Duodenal mucosa (tissue), 2 donors: ENCODE results near the gene TNRC6B.
"Not testable (repeated sequence)": the region's sequence is repeated elsewhere in the genome, so short reads cannot be mapped to it uniquely, and the experiment has no call there.

Experiments used
- H3K27ac ChIP-seq: one replicate; pipeline ENCODE4 v1.7.0; 2013; ENCODE audit warnings: low read depth, low read length
- H3K27me3 ChIP-seq, 2 donors: one replicate each; pipeline ENCODE4 v1.7.0; 2013; ENCODE audit warnings: low read length in 2 of 2, control low read depth in 1 of 2; ENCODE audit not compliant: insufficient read depth in 2 of 2, control insufficient read depth in 1 of 2
- H3K36me3 ChIP-seq, 2 donors: one replicate each; pipeline ENCODE4 v1.7.0; 2013; ENCODE audit warnings: low read length in 2 of 2, control low read depth in 1 of 2; ENCODE audit not compliant: insufficient read depth in 2 of 2, control insufficient read depth in 1 of 2
- H3K4me1 ChIP-seq, 2 donors: one replicate each; pipeline ENCODE4 v1.7.0; 2013; ENCODE audit warnings: low read length in 2 of 2, control low read depth in 1 of 2; ENCODE audit not compliant: insufficient read depth in 2 of 2, control insufficient read depth in 1 of 2
- H3K4me3 ChIP-seq, 2 donors: one replicate each; pipeline ENCODE4 v1.7.0; 2013; ENCODE audit warnings: low read length in 2 of 2, low read depth in 1 of 2
- H3K9ac ChIP-seq, 2 donors: one replicate each; pipeline ENCODE4 v1.7.0; 2013; ENCODE audit warnings: low read length in 2 of 2, low read depth in 1 of 2
- H3K9me3 ChIP-seq, 2 donors: one replicate each; pipeline ENCODE4 v1.7.0; 2013; ENCODE audit warnings: low read length in 2 of 2, control low read depth in 1 of 2; ENCODE audit not compliant: control insufficient read depth in 1 of 2

The TNRC6B gene, protein sequence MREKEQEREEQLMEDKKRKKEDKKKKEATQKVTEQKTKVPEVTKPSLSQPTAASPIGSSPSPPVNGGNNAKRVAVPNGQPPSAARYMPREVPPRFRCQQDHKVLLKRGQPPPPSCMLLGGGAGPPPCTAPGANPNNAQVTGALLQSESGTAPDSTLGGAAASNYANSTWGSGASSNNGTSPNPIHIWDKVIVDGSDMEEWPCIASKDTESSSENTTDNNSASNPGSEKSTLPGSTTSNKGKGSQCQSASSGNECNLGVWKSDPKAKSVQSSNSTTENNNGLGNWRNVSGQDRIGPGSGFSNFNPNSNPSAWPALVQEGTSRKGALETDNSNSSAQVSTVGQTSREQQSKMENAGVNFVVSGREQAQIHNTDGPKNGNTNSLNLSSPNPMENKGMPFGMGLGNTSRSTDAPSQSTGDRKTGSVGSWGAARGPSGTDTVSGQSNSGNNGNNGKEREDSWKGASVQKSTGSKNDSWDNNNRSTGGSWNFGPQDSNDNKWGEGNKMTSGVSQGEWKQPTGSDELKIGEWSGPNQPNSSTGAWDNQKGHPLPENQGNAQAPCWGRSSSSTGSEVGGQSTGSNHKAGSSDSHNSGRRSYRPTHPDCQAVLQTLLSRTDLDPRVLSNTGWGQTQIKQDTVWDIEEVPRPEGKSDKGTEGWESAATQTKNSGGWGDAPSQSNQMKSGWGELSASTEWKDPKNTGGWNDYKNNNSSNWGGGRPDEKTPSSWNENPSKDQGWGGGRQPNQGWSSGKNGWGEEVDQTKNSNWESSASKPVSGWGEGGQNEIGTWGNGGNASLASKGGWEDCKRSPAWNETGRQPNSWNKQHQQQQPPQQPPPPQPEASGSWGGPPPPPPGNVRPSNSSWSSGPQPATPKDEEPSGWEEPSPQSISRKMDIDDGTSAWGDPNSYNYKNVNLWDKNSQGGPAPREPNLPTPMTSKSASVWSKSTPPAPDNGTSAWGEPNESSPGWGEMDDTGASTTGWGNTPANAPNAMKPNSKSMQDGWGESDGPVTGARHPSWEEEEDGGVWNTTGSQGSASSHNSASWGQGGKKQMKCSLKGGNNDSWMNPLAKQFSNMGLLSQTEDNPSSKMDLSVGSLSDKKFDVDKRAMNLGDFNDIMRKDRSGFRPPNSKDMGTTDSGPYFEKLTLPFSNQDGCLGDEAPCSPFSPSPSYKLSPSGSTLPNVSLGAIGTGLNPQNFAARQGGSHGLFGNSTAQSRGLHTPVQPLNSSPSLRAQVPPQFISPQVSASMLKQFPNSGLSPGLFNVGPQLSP (N-terminal part only)

GRCh38 chr22:40177738-40178416 lies at the start of gene TNRC6B:
TNRC6B (plus strand) TSS chr22:40177925; CDS start chr22:40178136, 211 bp downstream.
- Histone ChIP-seq H3K27ac (peak within 1 kb of the TSS; percentile 52), H3K4me3 (peak within 1 kb of the TSS; percentile 81 to 94), H3K9me3 (no peaks in the 10 kb centered on the region), H3K36me3 (no peaks in the 10 kb centered on the region), H3K4me1 (peaks cover 37 to 50% of the 10 kb centered on the region in 2 donors), H3K27me3 (no peaks in the 10 kb centered on the region), H3K9ac (peak within 1 kb of the TSS; percentile 78 to 82)

- Histone ChIP-seq H3K36me3 (peaks cover 0 to 7% of the 10 kb centered on the region in 2 donors), H3K4me3 (no peak overlapping the region), H3K9me3 (no peaks in the 10 kb centered on the region), H3K27me3 (no peaks in the 10 kb centered on the region), H3K27ac (no peak overlapping the region), H3K9ac (no peak overlapping the region), H3K4me1 (peaks cover 0 to 3% of the 10 kb centered on the region in 2 donors)
These were observed 48.7 kb upstream of the TNRC6B start for GRCh38 chr22:40128989-40129388.

GRCh38 chr22:40137132-40137531 lies 40.6 kb upstream of the TNRC6B start:
- H3K36me3 ChIP-seq = peaks cover 5 to 7% of the 10 kb centered on the region in 2 donors

DNA sequence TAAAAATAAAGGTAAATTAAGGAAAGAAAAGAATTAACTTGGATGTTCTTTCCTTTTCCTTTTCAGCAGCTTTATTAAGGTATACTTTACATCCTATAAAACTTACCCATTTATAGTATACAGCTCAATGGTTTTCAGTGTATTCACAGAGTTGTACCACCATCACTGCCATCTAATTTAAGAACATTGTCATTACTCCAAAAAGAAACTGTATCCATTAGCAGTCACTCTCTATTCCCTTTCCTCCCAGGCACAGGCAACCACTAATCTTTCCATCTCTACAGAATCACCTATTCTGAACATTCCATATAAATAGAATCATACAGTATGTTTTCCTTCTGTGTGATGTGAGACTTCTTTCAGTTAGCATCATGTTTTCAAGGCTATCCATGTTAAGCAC lies 38.9 kb upstream of the TNRC6B start:
- Histone ChIP-seq H3K27me3 (no peaks in the 10 kb centered on the region), H3K9ac (no peak overlapping the region), H3K4me1 (no peaks in the 10 kb centered on the region), H3K27ac (no peak overlapping the region), H3K9me3 (no peaks in the 10 kb centered on the region), H3K36me3 (peaks cover 5 to 7% of the 10 kb centered on the region in 2 donors), H3K4me3 (no peak overlapping the region)

More at GRCh38 chr22:40137132-40137531, 40.6 kb upstream of the TNRC6B start:
- Histone ChIP-seq H3K27me3 (no peaks in the 10 kb centered on the region), H3K9ac (no peak overlapping the region), H3K4me3 (no peak overlapping the region), H3K9me3 (no peaks in the 10 kb centered on the region), H3K4me1 (no peaks in the 10 kb centered on the region), H3K27ac (no peak overlapping the region)

DNA sequence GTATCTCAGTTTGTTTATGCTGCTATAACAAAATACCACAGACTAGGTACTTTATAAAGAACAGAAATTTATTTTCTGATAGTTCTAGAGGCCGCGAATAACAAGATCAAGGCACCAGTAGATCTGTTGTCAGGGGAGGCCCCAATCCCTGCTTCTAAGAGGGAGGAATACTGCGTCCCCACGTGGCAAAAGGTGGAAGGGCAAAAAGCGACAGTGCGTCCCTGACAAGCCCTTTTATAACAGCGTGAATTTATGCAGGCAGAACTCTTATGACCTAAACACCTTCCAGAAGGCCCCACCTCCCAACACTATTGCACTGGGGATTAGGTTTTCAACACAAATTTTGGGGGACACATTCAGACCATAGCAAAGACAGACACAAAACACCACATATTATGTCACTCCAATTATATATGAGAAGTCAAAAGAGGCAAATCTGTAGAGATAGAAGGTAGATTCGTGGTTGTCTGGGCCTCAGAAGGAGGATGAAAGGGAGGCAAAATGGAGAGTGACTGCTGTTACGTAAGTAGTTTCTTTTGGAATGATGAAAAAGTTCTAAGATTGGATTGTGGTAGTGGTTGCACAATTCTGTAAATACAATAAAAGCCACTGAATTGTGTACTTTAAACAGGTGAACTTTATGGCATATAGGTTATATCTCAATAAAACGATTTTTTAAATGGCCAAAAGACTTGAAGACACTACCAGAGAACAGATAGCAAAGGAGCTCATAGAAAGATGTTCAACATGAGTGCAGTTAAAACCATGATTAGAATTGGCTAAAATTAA lies 30.1 kb upstream of the TNRC6B start:
- Histone ChIP-seq H3K36me3 (no peaks in the 10 kb centered on the region), H3K4me3 (no peak overlapping the region), H3K27me3 (no peaks in the 10 kb centered on the region), H3K9ac (no peak overlapping the region), H3K4me1 (no peaks in the 10 kb centered on the region), H3K27ac (no peak overlapping the region), H3K9me3 (no peaks in the 10 kb centered on the region)

DNA sequence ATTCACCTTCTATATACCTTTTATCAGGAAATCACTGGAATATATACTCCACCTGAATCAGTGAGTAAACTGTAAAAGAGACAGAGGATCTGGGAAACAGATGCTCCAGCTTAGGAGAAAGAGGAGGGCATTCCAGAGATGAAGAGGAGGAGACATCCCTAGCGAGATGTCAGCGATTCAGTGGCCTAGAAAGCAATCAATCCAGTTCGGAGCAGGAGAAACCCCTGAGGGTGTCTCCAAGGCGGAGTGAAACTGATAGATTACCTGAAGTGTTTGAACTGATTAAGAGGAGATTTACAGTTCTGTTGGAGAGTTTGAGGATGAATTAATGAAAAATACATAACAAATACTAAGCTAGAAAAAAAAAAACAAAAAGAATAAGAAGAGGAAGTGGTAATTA lies 24.5 kb upstream of the TNRC6B start:
- no peak overlapping the region for H3K9ac ChIP-seq
- H3K27ac ChIP-seq = no peak overlapping the region
- H3K27me3 ChIP-seq = no peaks in the 10 kb centered on the region
- H3K4me3 ChIP-seq = no peak overlapping the region
- H3K9me3 ChIP-seq = no peaks in the 10 kb centered on the region
- H3K4me1 ChIP-seq = peaks cover 12 to 17% of the 10 kb centered on the region in 2 donors
- no peaks in the 10 kb centered on the region for H3K36me3 ChIP-seq

DNA sequence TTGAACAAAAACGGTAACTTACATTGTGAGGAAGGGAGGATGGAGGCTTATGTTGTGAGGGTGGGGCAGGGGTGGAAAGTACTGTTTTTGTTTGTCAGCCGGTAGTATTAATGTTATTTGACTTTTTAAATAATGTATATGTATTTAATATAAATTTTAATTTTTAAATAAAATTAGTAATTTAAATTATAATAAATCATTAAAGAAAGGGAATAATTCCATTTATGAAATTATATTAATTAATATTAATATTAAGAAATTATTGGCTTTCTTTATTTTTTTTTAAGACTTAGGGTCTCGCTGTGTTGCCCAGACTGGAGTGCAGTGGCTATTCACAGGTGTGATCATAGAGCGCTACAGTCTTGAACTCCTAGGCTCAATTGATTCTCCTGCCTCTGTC lies 24.0 kb upstream of the TNRC6B start:
- Histone ChIP-seq H3K9ac (no peak overlapping the region), H3K4me3 (no peak overlapping the region), H3K36me3 (no peaks in the 10 kb centered on the region), H3K9me3 (no peaks in the 10 kb centered on the region), H3K4me1 (peaks cover 12 to 17% of the 10 kb centered on the region in 2 donors), H3K27me3 (no peaks in the 10 kb centered on the region), H3K27ac (no peak overlapping the region)

DNA sequence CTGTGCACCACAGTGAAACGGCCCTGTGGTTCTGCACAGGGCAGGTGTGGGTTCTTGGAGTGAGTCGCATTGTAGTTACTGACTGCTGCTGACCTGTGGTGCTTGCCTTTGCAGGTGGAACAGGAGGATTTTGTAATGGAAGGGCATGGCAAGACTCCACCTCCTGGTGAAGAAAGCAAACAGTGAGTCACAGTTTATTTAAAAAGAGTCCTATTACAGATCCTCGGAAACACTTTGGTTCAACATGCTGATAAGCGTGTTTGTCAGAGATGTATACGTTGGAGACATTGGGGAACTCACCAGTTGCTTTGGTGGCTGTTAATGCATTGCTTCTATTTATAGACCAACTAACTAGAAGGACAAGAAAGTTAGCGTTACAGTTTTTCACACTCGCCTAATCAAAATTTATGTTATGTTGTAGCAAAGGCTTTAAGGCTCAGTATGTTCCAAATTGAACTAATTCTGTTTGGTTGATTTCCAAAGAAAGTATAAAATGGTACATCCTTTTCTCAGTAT lies 21.7 kb upstream of the TNRC6B start:
- peak overlapping the region in 1 of 2 donors; percentile 36 for H3K4me3 ChIP-seq
- H3K36me3 ChIP-seq = no peaks in the 10 kb centered on the region
- peaks cover 12 to 18% of the 10 kb centered on the region in 2 donors for H3K4me1 ChIP-seq
- H3K27me3 ChIP-seq = no peaks in the 10 kb centered on the region
- no peak overlapping the region for H3K27ac ChIP-seq
- no peak overlapping the region for H3K9ac ChIP-seq
- no peaks in the 10 kb centered on the region for H3K9me3 ChIP-seq

GRCh38 chr22:40156682-40157081 lies 21.0 kb upstream of the TNRC6B start:
- not testable (repeated sequence) for H3K27me3 ChIP-seq, H3K27ac ChIP-seq, H3K9me3 ChIP-seq, H3K36me3 ChIP-seq, H3K9ac ChIP-seq, H3K4me3 ChIP-seq
- peaks cover 15 to 22% of the 10 kb centered on the region in 2 donors for H3K4me1 ChIP-seq
